ENCODE data around the gene DCTPP1. TPM values are rescaled to one million over a fixed set of nuclear protein-coding genes. Genes with fewer than 3 reads are reported as not detected.
A peak's percentile ranks its signal among the peaks of the same experiment; 100 is the strongest.

The DCTPP1 gene
- total and polyA plus RNA-seq, 2 of the 13 experiments (the other 11 are each of a cell fraction or from before 2014, with no cell fraction given), result 54.8 to 74.4 TPM

DNA sequence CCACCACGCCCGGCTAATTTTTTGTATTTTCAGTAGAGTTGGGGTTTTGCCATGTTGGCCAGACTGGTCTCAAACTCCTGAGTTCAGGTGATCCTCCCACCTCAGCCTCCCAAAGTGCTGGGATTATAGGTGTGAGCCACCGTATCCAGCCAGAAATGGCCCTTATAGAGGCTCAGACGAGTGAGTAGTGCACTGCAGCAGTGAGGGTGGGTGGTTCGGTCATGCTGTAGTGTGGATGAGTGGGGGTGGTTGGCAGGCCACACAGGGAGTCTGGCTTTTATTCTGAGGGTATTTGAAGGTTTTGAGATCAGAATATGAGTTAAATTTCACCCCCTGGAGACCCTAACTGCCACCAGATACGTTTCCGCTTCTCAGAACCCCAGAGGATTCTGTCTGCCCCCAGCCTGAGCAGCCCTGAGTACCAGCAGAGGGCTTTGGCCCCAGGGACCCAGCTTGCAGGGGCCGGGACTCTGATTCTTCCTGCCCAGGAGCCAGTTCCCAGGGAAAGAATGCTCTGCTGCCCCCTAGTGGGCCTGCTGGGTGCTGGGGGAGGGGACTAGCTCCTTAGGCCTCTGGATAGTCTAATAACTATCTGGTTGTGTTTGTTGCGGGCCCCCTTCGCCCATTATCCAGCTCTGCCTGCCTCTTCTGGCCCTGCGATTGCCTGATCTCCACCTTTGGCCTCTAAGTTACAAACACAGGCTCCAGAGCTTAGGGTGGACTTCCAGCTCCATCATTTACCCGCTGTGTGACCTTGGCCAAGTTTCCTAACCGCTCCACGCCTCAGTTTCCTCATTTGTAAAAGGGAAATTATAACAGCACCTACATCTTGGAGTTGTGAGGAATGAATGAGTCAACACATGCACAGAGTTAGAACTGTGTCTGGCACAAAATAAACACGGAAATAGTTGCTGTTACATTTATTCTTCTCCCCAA lies 20.4 kb downstream of the DCTPP1 start (continued):
- TF ChIP-seq, protein P1, sequence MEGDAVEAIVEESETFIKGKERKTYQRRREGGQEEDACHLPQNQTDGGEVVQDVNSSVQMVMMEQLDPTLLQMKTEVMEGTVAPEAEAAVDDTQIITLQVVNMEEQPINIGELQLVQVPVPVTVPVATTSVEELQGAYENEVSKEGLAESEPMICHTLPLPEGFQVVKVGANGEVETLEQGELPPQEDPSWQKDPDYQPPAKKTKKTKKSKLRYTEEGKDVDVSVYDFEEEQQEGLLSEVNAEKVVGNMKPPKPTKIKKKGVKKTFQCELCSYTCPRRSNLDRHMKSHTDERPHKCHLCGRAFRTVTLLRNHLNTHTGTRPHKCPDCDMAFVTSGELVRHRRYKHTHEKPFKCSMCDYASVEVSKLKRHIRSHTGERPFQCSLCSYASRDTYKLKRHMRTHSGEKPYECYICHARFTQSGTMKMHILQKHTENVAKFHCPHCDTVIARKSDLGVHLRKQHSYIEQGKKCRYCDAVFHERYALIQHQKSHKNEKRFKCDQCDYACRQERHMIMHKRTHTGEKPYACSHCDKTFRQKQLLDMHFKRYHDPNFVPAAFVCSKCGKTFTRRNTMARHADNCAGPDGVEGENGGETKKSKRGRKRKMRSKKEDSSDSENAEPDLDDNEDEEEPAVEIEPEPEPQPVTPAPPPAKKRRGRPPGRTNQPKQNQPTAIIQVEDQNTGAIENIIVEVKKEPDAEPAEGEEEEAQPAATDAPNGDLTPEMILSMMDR (CRISPR knock-in tag; IDR thresholded peaks at IDR 0.05), result peak; percentile 98
- TF ChIP-seq POLR2AphosphoS5 (IDR thresholded peaks at IDR 0.05; ENCODE audit: low read depth, low read length) (no peak; the same call in 1 of the 2 replicates), TBL1XR1 (IDR thresholded peaks at IDR 0.05; ENCODE audit: borderline replicate concordance, low read length, partially characterized antibody) (no peak), NPAS2 (CRISPR knock-in tag; IDR thresholded peaks at IDR 0.05; ENCODE audit: borderline replicate concordance) (no peak), ZNF790 (CRISPR knock-in tag; IDR thresholded peaks at IDR 0.05; ENCODE audit: borderline replicate concordance) (no peak)
- TF ChIP-seq, protein P2, sequence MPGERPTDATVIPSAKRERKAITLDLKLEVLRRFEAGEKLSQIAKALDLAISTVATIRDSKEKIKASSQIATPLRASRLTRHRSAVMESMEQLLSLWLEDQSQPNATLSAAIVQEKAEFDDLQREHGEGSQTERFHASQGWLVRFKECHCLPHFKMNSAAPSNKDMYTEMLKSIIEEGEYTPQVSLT (CRISPR knock-in tag; IDR thresholded peaks at IDR 0.05; ENCODE audit: borderline replicate concordance, low read depth), result no peak
- TF ChIP-seq, protein P3, sequence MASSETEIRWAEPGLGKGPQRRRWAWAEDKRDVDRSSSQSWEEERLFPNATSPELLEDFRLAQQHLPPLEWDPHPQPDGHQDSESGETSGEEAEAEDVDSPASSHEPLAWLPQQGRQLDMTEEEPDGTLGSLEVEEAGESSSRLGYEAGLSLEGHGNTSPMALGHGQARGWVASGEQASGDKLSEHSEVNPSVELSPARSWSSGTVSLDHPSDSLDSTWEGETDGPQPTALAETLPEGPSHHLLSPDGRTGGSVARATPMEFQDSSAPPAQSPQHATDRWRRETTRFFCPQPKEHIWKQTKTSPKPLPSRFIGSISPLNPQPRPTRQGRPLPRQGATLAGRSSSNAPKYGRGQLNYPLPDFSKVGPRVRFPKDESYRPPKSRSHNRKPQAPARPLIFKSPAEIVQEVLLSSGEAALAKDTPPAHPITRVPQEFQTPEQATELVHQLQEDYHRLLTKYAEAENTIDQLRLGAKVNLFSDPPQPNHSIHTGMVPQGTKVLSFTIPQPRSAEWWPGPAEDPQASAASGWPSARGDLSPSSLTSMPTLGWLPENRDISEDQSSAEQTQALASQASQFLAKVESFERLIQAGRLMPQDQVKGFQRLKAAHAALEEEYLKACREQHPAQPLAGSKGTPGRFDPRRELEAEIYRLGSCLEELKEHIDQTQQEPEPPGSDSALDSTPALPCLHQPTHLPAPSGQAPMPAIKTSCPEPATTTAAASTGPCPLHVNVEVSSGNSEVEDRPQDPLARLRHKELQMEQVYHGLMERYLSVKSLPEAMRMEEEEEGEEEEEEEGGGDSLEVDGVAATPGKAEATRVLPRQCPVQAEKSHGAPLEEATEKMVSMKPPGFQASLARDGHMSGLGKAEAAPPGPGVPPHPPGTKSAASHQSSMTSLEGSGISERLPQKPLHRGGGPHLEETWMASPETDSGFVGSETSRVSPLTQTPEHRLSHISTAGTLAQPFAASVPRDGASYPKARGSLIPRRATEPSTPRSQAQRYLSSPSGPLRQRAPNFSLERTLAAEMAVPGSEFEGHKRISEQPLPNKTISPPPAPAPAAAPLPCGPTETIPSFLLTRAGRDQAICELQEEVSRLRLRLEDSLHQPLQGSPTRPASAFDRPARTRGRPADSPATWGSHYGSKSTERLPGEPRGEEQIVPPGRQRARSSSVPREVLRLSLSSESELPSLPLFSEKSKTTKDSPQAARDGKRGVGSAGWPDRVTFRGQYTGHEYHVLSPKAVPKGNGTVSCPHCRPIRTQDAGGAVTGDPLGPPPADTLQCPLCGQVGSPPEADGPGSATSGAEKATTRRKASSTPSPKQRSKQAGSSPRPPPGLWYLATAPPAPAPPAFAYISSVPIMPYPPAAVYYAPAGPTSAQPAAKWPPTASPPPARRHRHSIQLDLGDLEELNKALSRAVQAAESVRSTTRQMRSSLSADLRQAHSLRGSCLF (CRISPR knock-in tag; IDR thresholded peaks at IDR 0.05; ENCODE audit: borderline replicate concordance), result no peak
- TF ChIP-seq, protein P4, sequence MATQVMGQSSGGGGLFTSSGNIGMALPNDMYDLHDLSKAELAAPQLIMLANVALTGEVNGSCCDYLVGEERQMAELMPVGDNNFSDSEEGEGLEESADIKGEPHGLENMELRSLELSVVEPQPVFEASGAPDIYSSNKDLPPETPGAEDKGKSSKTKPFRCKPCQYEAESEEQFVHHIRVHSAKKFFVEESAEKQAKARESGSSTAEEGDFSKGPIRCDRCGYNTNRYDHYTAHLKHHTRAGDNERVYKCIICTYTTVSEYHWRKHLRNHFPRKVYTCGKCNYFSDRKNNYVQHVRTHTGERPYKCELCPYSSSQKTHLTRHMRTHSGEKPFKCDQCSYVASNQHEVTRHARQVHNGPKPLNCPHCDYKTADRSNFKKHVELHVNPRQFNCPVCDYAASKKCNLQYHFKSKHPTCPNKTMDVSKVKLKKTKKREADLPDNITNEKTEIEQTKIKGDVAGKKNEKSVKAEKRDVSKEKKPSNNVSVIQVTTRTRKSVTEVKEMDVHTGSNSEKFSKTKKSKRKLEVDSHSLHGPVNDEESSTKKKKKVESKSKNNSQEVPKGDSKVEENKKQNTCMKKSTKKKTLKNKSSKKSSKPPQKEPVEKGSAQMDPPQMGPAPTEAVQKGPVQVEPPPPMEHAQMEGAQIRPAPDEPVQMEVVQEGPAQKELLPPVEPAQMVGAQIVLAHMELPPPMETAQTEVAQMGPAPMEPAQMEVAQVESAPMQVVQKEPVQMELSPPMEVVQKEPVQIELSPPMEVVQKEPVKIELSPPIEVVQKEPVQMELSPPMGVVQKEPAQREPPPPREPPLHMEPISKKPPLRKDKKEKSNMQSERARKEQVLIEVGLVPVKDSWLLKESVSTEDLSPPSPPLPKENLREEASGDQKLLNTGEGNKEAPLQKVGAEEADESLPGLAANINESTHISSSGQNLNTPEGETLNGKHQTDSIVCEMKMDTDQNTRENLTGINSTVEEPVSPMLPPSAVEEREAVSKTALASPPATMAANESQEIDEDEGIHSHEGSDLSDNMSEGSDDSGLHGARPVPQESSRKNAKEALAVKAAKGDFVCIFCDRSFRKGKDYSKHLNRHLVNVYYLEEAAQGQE (IDR thresholded peaks at IDR 0.05; ENCODE audit: borderline replicate concordance in 1 of 2, low read depth in 1 of 2, low read length in 2 of 2), result no peak
- TF ChIP-seq, protein P5, sequence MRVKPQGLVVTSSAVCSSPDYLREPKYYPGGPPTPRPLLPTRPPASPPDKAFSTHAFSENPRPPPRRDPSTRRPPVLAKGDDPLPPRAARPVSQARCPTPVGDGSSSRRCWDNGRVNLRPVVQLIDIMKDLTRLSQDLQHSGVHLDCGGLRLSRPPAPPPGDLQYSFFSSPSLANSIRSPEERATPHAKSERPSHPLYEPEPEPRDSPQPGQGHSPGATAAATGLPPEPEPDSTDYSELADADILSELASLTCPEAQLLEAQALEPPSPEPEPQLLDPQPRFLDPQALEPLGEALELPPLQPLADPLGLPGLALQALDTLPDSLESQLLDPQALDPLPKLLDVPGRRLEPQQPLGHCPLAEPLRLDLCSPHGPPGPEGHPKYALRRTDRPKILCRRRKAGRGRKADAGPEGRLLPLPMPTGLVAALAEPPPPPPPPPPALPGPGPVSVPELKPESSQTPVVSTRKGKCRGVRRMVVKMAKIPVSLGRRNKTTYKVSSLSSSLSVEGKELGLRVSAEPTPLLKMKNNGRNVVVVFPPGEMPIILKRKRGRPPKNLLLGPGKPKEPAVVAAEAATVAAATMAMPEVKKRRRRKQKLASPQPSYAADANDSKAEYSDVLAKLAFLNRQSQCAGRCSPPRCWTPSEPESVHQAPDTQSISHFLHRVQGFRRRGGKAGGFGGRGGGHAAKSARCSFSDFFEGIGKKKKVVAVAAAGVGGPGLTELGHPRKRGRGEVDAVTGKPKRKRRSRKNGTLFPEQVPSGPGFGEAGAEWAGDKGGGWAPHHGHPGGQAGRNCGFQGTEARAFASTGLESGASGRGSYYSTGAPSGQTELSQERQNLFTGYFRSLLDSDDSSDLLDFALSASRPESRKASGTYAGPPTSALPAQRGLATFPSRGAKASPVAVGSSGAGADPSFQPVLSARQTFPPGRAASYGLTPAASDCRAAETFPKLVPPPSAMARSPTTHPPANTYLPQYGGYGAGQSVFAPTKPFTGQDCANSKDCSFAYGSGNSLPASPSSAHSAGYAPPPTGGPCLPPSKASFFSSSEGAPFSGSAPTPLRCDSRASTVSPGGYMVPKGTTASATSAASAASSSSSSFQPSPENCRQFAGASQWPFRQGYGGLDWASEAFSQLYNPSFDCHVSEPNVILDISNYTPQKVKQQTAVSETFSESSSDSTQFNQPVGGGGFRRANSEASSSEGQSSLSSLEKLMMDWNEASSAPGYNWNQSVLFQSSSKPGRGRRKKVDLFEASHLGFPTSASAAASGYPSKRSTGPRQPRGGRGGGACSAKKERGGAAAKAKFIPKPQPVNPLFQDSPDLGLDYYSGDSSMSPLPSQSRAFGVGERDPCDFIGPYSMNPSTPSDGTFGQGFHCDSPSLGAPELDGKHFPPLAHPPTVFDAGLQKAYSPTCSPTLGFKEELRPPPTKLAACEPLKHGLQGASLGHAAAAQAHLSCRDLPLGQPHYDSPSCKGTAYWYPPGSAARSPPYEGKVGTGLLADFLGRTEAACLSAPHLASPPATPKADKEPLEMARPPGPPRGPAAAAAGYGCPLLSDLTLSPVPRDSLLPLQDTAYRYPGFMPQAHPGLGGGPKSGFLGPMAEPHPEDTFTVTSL (CRISPR knock-in tag; IDR thresholded peaks at IDR 0.05; ENCODE audit: borderline replicate concordance), result no peak

All from HepG2 (cell line).